Ishikawa (cell line): ENCODE measurements around the gene NSUN6.

ENCODE experiments used
- CEBPB ChIP-seq: IDR thresholded peaks from 2 replicates; pipeline ENCODE4 v1.6.1; 2012
- CREB1 ChIP-seq: IDR thresholded peaks from 2 replicates; pipeline ENCODE4 v1.6.1; 2012; ENCODE audit warnings: low read depth
- NFIC ChIP-seq: IDR thresholded peaks from 2 replicates; pipeline ENCODE4 v1.6.1; 2012
- TAF1 ChIP-seq: IDR thresholded peaks from 2 replicates; pipeline ENCODE4 v1.6.1; 2012; ENCODE audit warnings: low read depth, mild to moderate bottlenecking
- YY1 ChIP-seq: IDR thresholded peaks from 2 replicates; pipeline ENCODE4 v1.6.1; 2012; ENCODE audit warnings: low read depth
- ZBTB7A ChIP-seq: IDR thresholded peaks from 2 replicates; pipeline ENCODE4 v1.6.1; 2012; ENCODE audit warnings: low read depth
- TF ChIP-seq, protein P1 (sequence below): IDR thresholded peaks from 2 replicates; pipeline ENCODE4 v1.6.1; 2012

The NSUN6 gene

DNA sequence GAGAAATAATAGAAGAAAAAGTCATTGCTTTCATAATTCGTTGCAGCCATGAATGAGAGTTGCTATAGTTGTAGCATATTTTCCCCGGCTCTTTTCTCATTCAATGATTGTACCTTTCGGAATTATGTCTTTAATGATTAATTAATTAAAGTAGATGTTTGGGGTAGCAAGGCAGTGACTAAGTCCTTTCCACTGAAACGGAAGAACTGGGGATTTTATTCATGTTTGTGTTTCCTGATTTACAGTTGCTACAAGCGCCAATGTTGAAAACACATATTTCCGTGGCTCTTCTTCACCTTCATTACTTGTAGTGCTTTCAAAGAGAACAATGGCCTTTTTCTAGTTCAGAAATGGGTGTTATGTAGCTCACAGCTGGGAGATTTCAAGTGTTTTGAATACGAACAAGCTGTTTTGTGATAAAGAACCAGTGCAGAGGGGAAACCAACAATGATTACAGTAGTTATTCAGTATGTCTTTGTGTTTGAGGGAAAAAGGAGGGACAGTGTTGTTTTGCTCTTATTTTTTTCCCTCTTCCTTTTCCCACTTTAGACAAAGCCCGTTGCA lies 153.5 kb downstream of the NSUN6 start:
- TF ChIP-seq TAF1 = no peak
- no peak for TF ChIP-seq CEBPB
- TF ChIP-seq YY1 = no peak
- TF ChIP-seq NFIC = no peak
- TF ChIP-seq CREB1 = no peak
- TF ChIP-seq, protein P1, sequence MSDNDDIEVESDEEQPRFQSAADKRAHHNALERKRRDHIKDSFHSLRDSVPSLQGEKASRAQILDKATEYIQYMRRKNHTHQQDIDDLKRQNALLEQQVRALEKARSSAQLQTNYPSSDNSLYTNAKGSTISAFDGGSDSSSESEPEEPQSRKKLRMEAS = no peak
- no peak for TF ChIP-seq ZBTB7A
